Kidney (tissue), 14 donors: ENCODE measurements around the gene SYNE1. TPM values are rescaled to one million over a fixed set of nuclear protein-coding genes. Genes with fewer than 3 reads are reported as not detected.

Experiments used
- DNase-seq, 5 donors: peaks; one replicate each; pipeline ENCODE4 v3.0.0-alpha.2; 2013 to 2020
- FAIRE-seq: peaks from 2 replicates; lab custom pipeline; 2012; peaks lifted over from hg19 to GRCh38; lab: Jason Lieb, UNC
- H3K27ac ChIP-seq, 2 donors: one replicate each; pipeline ENCODE4 v1.7.0; 2013; ENCODE audit warnings: low read depth in 2 of 2, low read length in 2 of 2, inconsistent platforms in 1 of 2
- H3K27me3 ChIP-seq: one replicate; pipeline ENCODE4 v1.7.1; 2013; ENCODE audit warnings: low read length, inconsistent platforms; ENCODE audit not compliant: control insufficient read depth, insufficient read depth
- H3K36me3 ChIP-seq, 3 donors: one replicate each; pipeline versions ENCODE4 v1.7.0 to v1.7.1; 2013; ENCODE audit warnings: low read length in 3 of 3, control low read depth in 1 of 3, inconsistent platforms in 1 of 3; ENCODE audit not compliant: insufficient read depth in 3 of 3, control insufficient read depth in 2 of 3
- H3K4me1 ChIP-seq, 3 donors: one replicate each; pipeline versions ENCODE4 v1.7.0 to v1.7.1; 2013; ENCODE audit warnings: low read length in 3 of 3, inconsistent platforms in 1 of 3, low read depth in 1 of 3; ENCODE audit not compliant: control insufficient read depth in 2 of 3, insufficient read depth in 2 of 3
- H3K4me3 ChIP-seq, 3 donors: one replicate each; pipeline versions ENCODE4 v1.7.0 to v1.8.1; 2013; ENCODE audit warnings: low read length in 3 of 3, control low read depth in 1 of 3, inconsistent platforms in 1 of 3
- H3K9ac ChIP-seq, 3 donors: one replicate each; pipeline versions ENCODE4 v1.7.0 to v1.7.1; 2013; ENCODE audit warnings: low read length in 3 of 3, control low read depth in 1 of 3, inconsistent platforms in 1 of 3
- H3K9me3 ChIP-seq, 3 donors: one replicate each; pipeline versions ENCODE4 v1.7.0 to v1.7.1; 2013; ENCODE audit warnings: low read length in 3 of 3, control low read depth in 1 of 3, inconsistent platforms in 1 of 3; ENCODE audit not compliant: control insufficient read depth in 2 of 3, insufficient read depth in 1 of 3
- CTCF ChIP-seq: IDR thresholded peaks from 3 replicates; pipeline ENCODE4 v1.5.1; 2012; ENCODE audit warnings: mild to moderate bottlenecking, moderate library complexity, borderline replicate concordance; ENCODE audit not compliant: insufficient read depth; ENCODE audit errors: extremely low read depth
- intact Hi-C: fragments of 100-400 bp; cut with DNase I; formaldehyde crosslinking; loops from one replicate; pipeline ENCODE4 v1.11.1; 2022
- polyA plus RNA-seq: library from polyadenylated mRNA; stranded (reverse); fragments of 350-450 nt; fragmentation: Illumina TruSeq; extraction: RNeasy Lipid Tissue Mini Kit (QIAGEN cat#74804); gene quantifications from one replicate; pipeline ENCODE4 v1.2.3, GENCODE V29; 2014; ENCODE audit warnings: low read depth, low replicate concordance; ENCODE audit not compliant: insufficient read depth
- total RNA-seq: library from RNA; stranded (reverse); fragmentation: NEBNext Ultra II Directional; extraction: Animal tissue kit (Norgen Biotek cat#: 25700); gene quantifications from one replicate; pipeline ENCODE4 v1.2.1, GENCODE V29; 2021
- donor health status: control.
- donor health status: control.
- donor health status: control.
- donor health status: control.
- donor health status: control.
- donor health status: DM: yes; HTN: yes; CAD: no.
- donor health status: Normal renal cell carcinoma (clear cell type).

Gene SYNE1
- total and polyA plus RNA-seq, 2 donors from 2014 or later: 47.8 to 216 TPM

- Histone ChIP-seq H3K4me1 (no peaks in the 10 kb centered on the region), H3K9me3 (no peaks in the 10 kb centered on the region), H3K4me3 (no peak overlapping the region), H3K9ac (no peak overlapping the region), H3K27ac (no peak overlapping the region), H3K27me3 (no peaks in the 10 kb centered on the region), H3K36me3 (peaks cover 8 to 23% (median 14%) of the 10 kb centered on the region in 3 donors)
- no peak for TF ChIP-seq CTCF
- intact Hi-C loops: no loop called here
- FAIRE-seq (no peak), DNase-seq (no peak)
These were observed 460.9 kb downstream of the SYNE1 start for GRCh38 chr6:152176268-152176667.

- Histone ChIP-seq H3K27ac (no peak overlapping the region), H3K36me3 (peaks cover 8 to 29% (median 14%) of the 10 kb centered on the region in 3 donors), H3K4me1 (no peaks in the 10 kb centered on the region), H3K9me3 (no peaks in the 10 kb centered on the region), H3K9ac (no peak overlapping the region), H3K4me3 (no peak overlapping the region), H3K27me3 (no peaks in the 10 kb centered on the region)
- DNase-seq: no peak
- intact Hi-C loops: no loop called here
- FAIRE-seq: no peak
- TF ChIP-seq CTCF: no peak
These were observed 463.2 kb downstream of the SYNE1 start for GRCh38 chr6:152173957-152174356.

DNA sequence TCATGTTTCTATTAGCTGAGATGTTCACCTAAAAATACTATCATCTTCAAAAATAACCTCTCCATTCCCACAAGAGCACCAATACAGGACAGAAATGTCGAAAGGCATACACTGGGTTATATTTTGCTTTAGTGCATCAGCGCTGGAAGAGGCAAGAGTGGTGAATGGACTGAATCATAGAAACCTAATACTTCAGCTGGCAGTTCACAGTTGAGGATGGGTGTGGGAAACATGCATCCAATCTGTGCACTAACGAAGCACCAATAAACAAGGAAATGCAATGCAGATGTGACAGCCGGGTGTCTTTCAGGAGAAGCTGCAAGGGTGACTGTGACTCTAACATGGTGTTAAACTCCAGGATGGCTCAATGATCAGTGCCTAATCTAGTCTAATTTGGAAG, 463.8 kb downstream of the SYNE1 start:
- H3K27me3 ChIP-seq: no peaks in the 10 kb centered on the region
- H3K4me3 ChIP-seq: no peak overlapping the region
- H3K9ac ChIP-seq: no peak overlapping the region
- H3K36me3 ChIP-seq: peaks cover 8 to 29% (median 14%) of the 10 kb centered on the region in 3 donors
- intact Hi-C loops: no loop called here
- H3K9me3 ChIP-seq: no peaks in the 10 kb centered on the region
- H3K4me1 ChIP-seq: no peaks in the 10 kb centered on the region
- no peak for TF ChIP-seq CTCF
- FAIRE-seq (no peak), DNase-seq (no peak)
- no peak overlapping the region for H3K27ac ChIP-seq
